Measurements from ENCODE around the gene H1-8.
"Not testable (repeated sequence)": the region's sequence is repeated elsewhere in the genome, so short reads cannot be mapped to it uniquely, and the experiment has no call there.

Gene H1-8
- 0 reads per million in 3 donors for total RNA-seq

- no peak for DNase-seq
- no peaks in the 10 kb centered on the region for H3K27me3 ChIP-seq (replicated peaks; ENCODE audit: control insufficient read depth, insufficient read depth, low read length, poor library complexity, severe bottlenecking)
- H3K4me1 ChIP-seq (ENCODE audit: control insufficient read depth, insufficient read depth, low read length, poor library complexity, severe bottlenecking), result no peaks in the 10 kb centered on the region
Measured at GRCh38 chr3:129543156-129543790, at the start of gene H1-8. H1-8 (plus strand) TSS chr3:129543175; CDS start chr3:129543219, 44 bp downstream.

GRCh38 chr3:129493206-129493605 is 49.8 kb upstream of the H1-8 start:
- Histone ChIP-seq H3K27me3 (replicated peaks; ENCODE audit: control insufficient read depth, insufficient read depth, low read length, poor library complexity, severe bottlenecking) (no peaks in the 10 kb centered on the region), H3K9me3 (ENCODE audit: control insufficient read depth, low read length) (no peaks in the 10 kb centered on the region), H3K36me3 (ENCODE audit: control insufficient read depth, insufficient read depth, low read length) (no peaks in the 10 kb centered on the region), H3K27ac (ENCODE audit: insufficient read depth, low read length, poor library complexity, severe bottlenecking) (no peak overlapping the region), H3K4me1 (ENCODE audit: control insufficient read depth, insufficient read depth, low read length, poor library complexity, severe bottlenecking) (no peaks in the 10 kb centered on the region), H3K4me3 (ENCODE audit: insufficient read depth, low read depth, low read length, poor library complexity, severe bottlenecking) (no peak overlapping the region)
- DNase-seq, result no peak

More at GRCh38 chr3:129543156-129543790, at the start of gene H1-8:
- Histone ChIP-seq H3K36me3 (ENCODE audit: control insufficient read depth, insufficient read depth, low read length) (no peaks in the 10 kb centered on the region), H3K9me3 (ENCODE audit: control insufficient read depth, low read length) (no peaks in the 10 kb centered on the region), H3K4me3 (ENCODE audit: insufficient read depth, low read depth, low read length, poor library complexity, severe bottlenecking) (no peak within 1 kb of the TSS), H3K27ac (ENCODE audit: insufficient read depth, low read length, poor library complexity, severe bottlenecking) (no peak within 1 kb of the TSS)

- not testable (repeated sequence) for H3K4me3 ChIP-seq (ENCODE audit: insufficient read depth, low read depth, low read length, poor library complexity, severe bottlenecking); H3K9me3 ChIP-seq (ENCODE audit: control insufficient read depth, low read length); H3K27ac ChIP-seq (ENCODE audit: insufficient read depth, low read length, poor library complexity, severe bottlenecking); H3K27me3 ChIP-seq (replicated peaks; ENCODE audit: control insufficient read depth, insufficient read depth, low read length, poor library complexity, severe bottlenecking); H3K4me1 ChIP-seq (ENCODE audit: control insufficient read depth, insufficient read depth, low read length, poor library complexity, severe bottlenecking); H3K36me3 ChIP-seq (ENCODE audit: control insufficient read depth, insufficient read depth, low read length); DNase-seq
Measured at GRCh38 chr3:129494499-129494898, 48.5 kb upstream of the H1-8 start.

GRCh38 chr3:129495006-129495639 is 47.9 kb upstream of the H1-8 start:
- DNase-seq; H3K36me3 ChIP-seq (ENCODE audit: control insufficient read depth, insufficient read depth, low read length); H3K27ac ChIP-seq (ENCODE audit: insufficient read depth, low read length, poor library complexity, severe bottlenecking); H3K4me1 ChIP-seq (ENCODE audit: control insufficient read depth, insufficient read depth, low read length, poor library complexity, severe bottlenecking); H3K4me3 ChIP-seq (ENCODE audit: insufficient read depth, low read depth, low read length, poor library complexity, severe bottlenecking); H3K27me3 ChIP-seq (replicated peaks; ENCODE audit: control insufficient read depth, insufficient read depth, low read length, poor library complexity, severe bottlenecking); H3K9me3 ChIP-seq (ENCODE audit: control insufficient read depth, low read length): not testable (repeated sequence)

- not testable (repeated sequence) for H3K27ac ChIP-seq (ENCODE audit: insufficient read depth, low read length, poor library complexity, severe bottlenecking); DNase-seq; H3K4me1 ChIP-seq (ENCODE audit: control insufficient read depth, insufficient read depth, low read length, poor library complexity, severe bottlenecking); H3K4me3 ChIP-seq (ENCODE audit: insufficient read depth, low read depth, low read length, poor library complexity, severe bottlenecking); H3K27me3 ChIP-seq (replicated peaks; ENCODE audit: control insufficient read depth, insufficient read depth, low read length, poor library complexity, severe bottlenecking); H3K9me3 ChIP-seq (ENCODE audit: control insufficient read depth, low read length); H3K36me3 ChIP-seq (ENCODE audit: control insufficient read depth, insufficient read depth, low read length)
Measured at GRCh38 chr3:129497876-129498275, 45.1 kb upstream of the H1-8 start.

GRCh38 chr3:129498603-129499488 is 44.1 kb upstream of the H1-8 start:
- H3K36me3 ChIP-seq (ENCODE audit: control insufficient read depth, insufficient read depth, low read length); H3K27ac ChIP-seq (ENCODE audit: insufficient read depth, low read length, poor library complexity, severe bottlenecking); H3K27me3 ChIP-seq (replicated peaks; ENCODE audit: control insufficient read depth, insufficient read depth, low read length, poor library complexity, severe bottlenecking); H3K4me1 ChIP-seq (ENCODE audit: control insufficient read depth, insufficient read depth, low read length, poor library complexity, severe bottlenecking); DNase-seq; H3K9me3 ChIP-seq (ENCODE audit: control insufficient read depth, low read length); H3K4me3 ChIP-seq (ENCODE audit: insufficient read depth, low read depth, low read length, poor library complexity, severe bottlenecking): not testable (repeated sequence)

- H3K36me3 ChIP-seq (ENCODE audit: control insufficient read depth, insufficient read depth, low read length); H3K27ac ChIP-seq (ENCODE audit: insufficient read depth, low read length, poor library complexity, severe bottlenecking); H3K9me3 ChIP-seq (ENCODE audit: control insufficient read depth, low read length); H3K4me3 ChIP-seq (ENCODE audit: insufficient read depth, low read depth, low read length, poor library complexity, severe bottlenecking); H3K4me1 ChIP-seq (ENCODE audit: control insufficient read depth, insufficient read depth, low read length, poor library complexity, severe bottlenecking); H3K27me3 ChIP-seq (replicated peaks; ENCODE audit: control insufficient read depth, insufficient read depth, low read length, poor library complexity, severe bottlenecking); DNase-seq: not testable (repeated sequence)
Measured at GRCh38 chr3:129499604-129500333, 43.2 kb upstream of the H1-8 start.

- H3K27ac ChIP-seq (ENCODE audit: insufficient read depth, low read length, poor library complexity, severe bottlenecking), result no peak overlapping the region
- no peaks in the 10 kb centered on the region for H3K27me3 ChIP-seq (replicated peaks; ENCODE audit: control insufficient read depth, insufficient read depth, low read length, poor library complexity, severe bottlenecking)
- no peaks in the 10 kb centered on the region for H3K4me1 ChIP-seq (ENCODE audit: control insufficient read depth, insufficient read depth, low read length, poor library complexity, severe bottlenecking)
- no peak for DNase-seq
- no peaks in the 10 kb centered on the region for H3K36me3 ChIP-seq (ENCODE audit: control insufficient read depth, insufficient read depth, low read length)
- no peaks in the 10 kb centered on the region for H3K9me3 ChIP-seq (ENCODE audit: control insufficient read depth, low read length)
- no peak overlapping the region for H3K4me3 ChIP-seq (ENCODE audit: insufficient read depth, low read depth, low read length, poor library complexity, severe bottlenecking)
Measured at GRCh38 chr3:129500334-129500658, 42.7 kb upstream of the H1-8 start.

GRCh38 chr3:129501630-129502029 is 41.3 kb upstream of the H1-8 start:
- no peak overlapping the region for H3K4me3 ChIP-seq (ENCODE audit: insufficient read depth, low read depth, low read length, poor library complexity, severe bottlenecking)
- no peaks in the 10 kb centered on the region for H3K9me3 ChIP-seq (ENCODE audit: control insufficient read depth, low read length)
- no peak for DNase-seq
- H3K27me3 ChIP-seq (replicated peaks; ENCODE audit: control insufficient read depth, insufficient read depth, low read length, poor library complexity, severe bottlenecking), result no peaks in the 10 kb centered on the region
- H3K4me1 ChIP-seq (ENCODE audit: control insufficient read depth, insufficient read depth, low read length, poor library complexity, severe bottlenecking), result no peaks in the 10 kb centered on the region
- H3K36me3 ChIP-seq (ENCODE audit: control insufficient read depth, insufficient read depth, low read length), result no peaks in the 10 kb centered on the region
- H3K27ac ChIP-seq (ENCODE audit: insufficient read depth, low read length, poor library complexity, severe bottlenecking), result no peak overlapping the region

All from effector memory CD4-positive, alpha-beta T cell (primary cell).